Neutrophil (primary cell): ENCODE results near the gene EML3.

Experiments used
- H3K27ac ChIP-seq: fragments of 200-600 bp; sonication (generic); 2 replicates; pipeline ENCODE4 v1.5.1; 2016; ENCODE audit warnings: mild to moderate bottlenecking, moderate library complexity
- H3K27me3 ChIP-seq: fragments of 200-600 bp; sonication (generic); 2 replicates; pipeline ENCODE4 v1.6.0; 2016; ENCODE audit warnings: mild to moderate bottlenecking
- H3K36me3 ChIP-seq: fragments of 200-600 bp; sonication (generic); 2 replicates; pipeline ENCODE4 v1.5.1; 2017
- H3K4me1 ChIP-seq, 2 experiments: fragments of 200-600 bp in 1 of 2; sonication (generic) in 1 of 2; 1 replicate in 1 of 2; 2 replicates in 1 of 2; pipeline versions ENCODE4 v1.5.1 to v1.6.1; 2013 to 2016; ENCODE audit warnings: low read depth in 1 of 2, low read length in 1 of 2, mild to moderate bottlenecking in 1 of 2, moderate library complexity in 1 of 2; ENCODE audit not compliant: control insufficient read depth in 1 of 2, insufficient read depth in 1 of 2
- H3K4me3 ChIP-seq, 2 experiments: fragments of 200-600 bp in 1 of 2; sonication (generic) in 1 of 2; 1 replicate in 1 of 2; 2 replicates in 1 of 2; pipeline ENCODE4 v1.5.1; 2013 to 2016; ENCODE audit warnings: low read depth in 1 of 2, low read length in 1 of 2, mild to moderate bottlenecking in 1 of 2, moderate library complexity in 1 of 2
- H3K9me3 ChIP-seq: fragments of 200-600 bp; sonication (generic); 2 replicates; pipeline ENCODE4 v1.5.1; 2016
- TF ChIP-seq, protein P1 (sequence below): fragments of 200-600 bp; sonication (generic); IDR thresholded peaks from 2 replicates; pipeline ENCODE4 v1.5.1; 2016; ENCODE audit warnings: antibody characterized with exemption

EML3 gene

DNA sequence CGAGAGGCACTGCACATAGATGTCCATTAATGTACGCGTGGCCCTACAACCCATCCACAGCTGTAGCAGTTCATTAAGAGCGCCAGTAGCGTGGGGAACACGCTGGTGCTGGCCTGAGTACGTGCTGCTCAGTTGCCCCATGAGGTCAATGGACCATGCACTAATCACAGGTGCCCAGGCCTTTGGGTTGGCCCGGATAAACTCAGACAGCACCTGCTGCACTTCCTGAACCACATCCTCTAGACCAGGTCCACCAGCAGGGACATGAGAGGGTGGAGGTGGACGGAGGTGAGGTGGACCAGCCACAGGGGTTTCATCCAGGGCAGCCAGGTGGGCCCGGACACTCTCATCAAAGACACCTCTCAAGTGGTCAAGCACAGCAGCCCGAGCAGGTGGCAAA is 36.9 kb upstream of the EML3 start:
- Histone ChIP-seq H3K4me1 (peaks cover 24 to 38% of the 10 kb centered on the region in 2 experiments), H3K9me3 (no peaks in the 10 kb centered on the region), H3K36me3 (peaks cover 18% of the 10 kb centered on the region), H3K27ac (no peak overlapping the region), H3K27me3 (no peaks in the 10 kb centered on the region), H3K4me3 (no peak overlapping the region)
- TF ChIP-seq, protein P1, sequence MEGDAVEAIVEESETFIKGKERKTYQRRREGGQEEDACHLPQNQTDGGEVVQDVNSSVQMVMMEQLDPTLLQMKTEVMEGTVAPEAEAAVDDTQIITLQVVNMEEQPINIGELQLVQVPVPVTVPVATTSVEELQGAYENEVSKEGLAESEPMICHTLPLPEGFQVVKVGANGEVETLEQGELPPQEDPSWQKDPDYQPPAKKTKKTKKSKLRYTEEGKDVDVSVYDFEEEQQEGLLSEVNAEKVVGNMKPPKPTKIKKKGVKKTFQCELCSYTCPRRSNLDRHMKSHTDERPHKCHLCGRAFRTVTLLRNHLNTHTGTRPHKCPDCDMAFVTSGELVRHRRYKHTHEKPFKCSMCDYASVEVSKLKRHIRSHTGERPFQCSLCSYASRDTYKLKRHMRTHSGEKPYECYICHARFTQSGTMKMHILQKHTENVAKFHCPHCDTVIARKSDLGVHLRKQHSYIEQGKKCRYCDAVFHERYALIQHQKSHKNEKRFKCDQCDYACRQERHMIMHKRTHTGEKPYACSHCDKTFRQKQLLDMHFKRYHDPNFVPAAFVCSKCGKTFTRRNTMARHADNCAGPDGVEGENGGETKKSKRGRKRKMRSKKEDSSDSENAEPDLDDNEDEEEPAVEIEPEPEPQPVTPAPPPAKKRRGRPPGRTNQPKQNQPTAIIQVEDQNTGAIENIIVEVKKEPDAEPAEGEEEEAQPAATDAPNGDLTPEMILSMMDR: no peak

DNA sequence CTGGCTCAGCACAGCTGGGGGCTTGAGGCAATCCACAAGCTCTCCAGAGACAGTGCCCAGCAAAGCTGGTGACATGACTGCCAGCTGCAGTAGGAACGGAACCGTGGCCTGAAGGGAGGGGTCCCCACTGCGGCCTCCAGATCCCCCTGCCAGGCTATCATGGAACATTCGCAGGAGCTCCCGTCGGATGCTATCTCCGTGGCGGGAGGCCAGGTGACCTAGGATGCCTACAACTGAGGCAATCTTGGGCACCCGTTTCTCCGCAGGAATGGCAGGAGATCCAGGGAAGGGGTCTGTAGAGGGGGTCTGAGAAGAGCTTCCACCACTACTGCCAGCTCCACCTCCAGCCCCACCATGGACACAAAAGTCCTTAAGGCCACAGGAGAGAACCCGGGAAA is 36.4 kb upstream of the EML3 start:
- no peak overlapping the region for H3K4me3 ChIP-seq
- peaks cover 18% of the 10 kb centered on the region for H3K36me3 ChIP-seq
- no peak overlapping the region for H3K27ac ChIP-seq
- H3K9me3 ChIP-seq: no peaks in the 10 kb centered on the region
- peaks cover 24 to 35% of the 10 kb centered on the region in 2 experiments for H3K4me1 ChIP-seq
- TF ChIP-seq, protein P1: no peak
- no peaks in the 10 kb centered on the region for H3K27me3 ChIP-seq

DNA sequence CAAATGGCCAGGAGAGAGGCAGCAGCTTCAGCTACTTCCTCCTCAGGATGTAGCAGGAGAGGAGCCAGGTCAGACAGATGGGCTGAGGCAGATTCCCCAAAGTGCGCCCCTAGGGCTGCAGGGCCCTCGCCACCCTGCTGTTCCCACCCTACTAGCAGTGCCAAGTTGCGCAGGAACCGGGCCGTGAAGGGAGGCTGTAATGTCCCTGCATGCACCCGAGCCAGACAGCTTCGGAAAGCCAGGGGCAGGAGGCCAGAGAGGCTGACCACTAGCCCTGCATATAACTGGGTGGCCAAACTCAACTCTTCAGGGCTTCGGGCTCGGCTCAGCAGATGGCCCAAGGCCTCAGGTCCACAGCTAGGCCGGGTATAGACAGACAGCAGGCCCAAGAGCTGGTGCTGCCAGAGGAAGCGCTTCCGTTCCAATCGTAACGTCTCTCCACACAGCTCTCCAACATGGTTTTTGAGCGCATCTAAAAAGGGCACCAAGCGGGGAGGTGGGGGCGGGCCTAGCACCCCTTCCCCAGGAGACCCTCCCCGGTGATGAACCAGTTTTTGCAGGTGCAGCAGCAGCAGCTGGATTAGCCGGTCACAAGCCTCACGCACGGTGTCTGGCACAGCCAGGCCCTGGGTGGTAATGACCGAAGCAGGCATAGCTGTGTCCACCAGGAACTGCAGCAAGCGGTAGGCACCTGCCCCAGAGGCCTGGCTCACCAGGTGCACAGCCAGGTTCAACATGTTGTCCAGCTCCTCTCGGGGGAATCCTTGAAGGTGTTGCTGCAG is 35.8 kb upstream of the EML3 start:
- Histone ChIP-seq H3K27ac (peak overlapping the region; percentile 77), H3K4me3 (no peak overlapping the region), H3K27me3 (no peaks in the 10 kb centered on the region), H3K36me3 (peaks cover 18% of the 10 kb centered on the region), H3K9me3 (no peaks in the 10 kb centered on the region), H3K4me1 (peaks cover 24 to 31% of the 10 kb centered on the region in 2 experiments)
- TF ChIP-seq, protein P1: no peak

DNA sequence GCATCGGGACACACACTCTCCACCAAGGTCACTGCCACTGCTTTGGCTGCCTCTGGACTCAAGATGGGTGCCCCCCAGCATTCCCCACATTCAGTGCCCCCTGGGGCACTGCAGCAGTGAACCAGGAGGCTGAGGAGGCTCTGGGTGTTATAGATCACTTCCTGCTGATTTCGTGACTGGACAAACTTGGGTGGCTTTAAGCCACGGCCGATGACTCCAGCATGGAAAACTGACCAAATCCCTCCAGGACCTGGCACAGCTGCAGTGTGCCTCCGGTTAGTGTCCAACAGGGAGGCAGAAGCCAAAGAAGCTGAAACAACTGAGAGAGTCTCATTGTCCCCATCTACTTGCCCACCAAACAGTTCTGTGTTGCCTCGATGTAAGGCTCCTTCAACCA is 35.0 kb upstream of the EML3 start:
- TF ChIP-seq, protein P1: no peak
- Histone ChIP-seq H3K4me1 (peaks cover 19 to 26% of the 10 kb centered on the region in 2 experiments), H3K36me3 (peaks cover 24% of the 10 kb centered on the region), H3K9me3 (no peaks in the 10 kb centered on the region), H3K27ac (peak overlapping the region; percentile 77), H3K4me3 (no peak overlapping the region), H3K27me3 (no peaks in the 10 kb centered on the region)

DNA sequence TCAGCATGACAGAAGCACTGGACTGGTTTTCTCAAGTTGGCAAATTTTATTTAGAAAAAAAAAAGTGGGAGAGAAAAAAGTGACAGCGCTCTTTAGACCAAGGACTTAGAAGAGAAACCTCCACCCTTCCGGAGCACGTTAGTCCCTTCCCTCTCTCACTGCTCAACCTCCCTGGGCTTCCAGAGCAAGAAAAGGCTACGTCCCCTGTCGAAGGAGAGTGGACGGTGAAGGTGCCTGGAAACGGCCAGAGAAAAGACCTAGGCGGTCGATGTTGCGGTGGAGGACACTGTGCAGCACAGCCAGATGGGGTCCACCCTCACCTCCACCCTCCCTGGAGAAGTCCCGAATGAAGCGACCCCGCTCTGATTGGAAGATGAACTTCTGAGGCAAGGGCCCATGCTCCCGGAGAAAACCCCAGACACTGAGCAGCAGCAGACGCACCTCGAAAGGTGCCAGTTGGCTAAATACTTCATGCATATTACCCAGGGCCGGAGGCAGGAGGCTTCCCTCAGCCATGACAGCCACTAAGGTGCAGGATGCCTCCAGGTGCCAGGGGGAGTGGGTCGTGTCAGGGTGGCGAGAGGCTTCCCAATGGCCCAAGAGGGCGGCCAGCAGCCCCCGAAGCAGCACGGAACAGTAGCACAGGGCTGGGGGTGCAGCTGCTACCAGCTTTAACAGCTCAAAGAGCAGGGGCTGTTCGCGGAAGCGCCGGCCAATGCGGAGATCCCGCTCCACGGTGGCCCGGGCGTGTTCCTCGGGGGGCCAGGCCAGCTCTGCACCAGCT is 34.4 kb upstream of the EML3 start:
- H3K36me3 ChIP-seq: peaks cover 26% of the 10 kb centered on the region
- no peaks in the 10 kb centered on the region for H3K9me3 ChIP-seq
- H3K27me3 ChIP-seq: no peaks in the 10 kb centered on the region
- peaks cover 14 to 20% of the 10 kb centered on the region in 2 experiments for H3K4me1 ChIP-seq
- TF ChIP-seq, protein P1: no peak
- H3K27ac ChIP-seq: peak overlapping the region; percentile 77
- H3K4me3 ChIP-seq: peak overlapping the region; percentile 81 to 88
